ENCODE results near the gene CORO2A.

- TF ChIP-seq CTCF (IDR thresholded peaks at IDR 0.05), result no peak
- TF ChIP-seq POLR2A (IDR thresholded peaks at IDR 0.05), result no peak
Measured at GRCh38 chr9:98220911-98221310, 28.5 kb upstream of the CORO2A start.
